ENCODE measurements around the gene CLDN10. TPM values are rescaled to one million over a fixed set of nuclear protein-coding genes. Genes with fewer than 3 reads are reported as not detected.

The CLDN10 gene
- total RNA-seq, 1 donor from 2014 or later: not detected

Other genes starting within 250 kb of the CLDN10 start
- gene DZIP1, start 92.0 kb downstream of the CLDN10 start, total RNA-seq: 13.0 and 26.7 TPM in 2 replicates
- gene DNAJC3, start 124.4 kb downstream of the CLDN10 start, total RNA-seq: 43.0 and 52.6 TPM in 2 replicates

All from glomerular endothelial cell (primary cell).